ENCODE data around the gene IL1RAPL1. TPM values are rescaled to one million over a fixed set of nuclear protein-coding genes. Genes with fewer than 3 reads are reported as not detected.

Gene IL1RAPL1
- total RNA-seq, 2 experiments from 2014 or later = not detected

GRCh38 chrX:29872831-29873230 is 1285.6 kb downstream of the IL1RAPL1 start:
- no peak overlapping the region for H3K4me3 ChIP-seq (ENCODE audit: low read length)
- ATAC-seq (ENCODE audit: poor library complexity) = no peak
- H3K36me3 Mint-ChIP-seq (ENCODE audit: low read depth) = no peaks in the 10 kb centered on the region
- H3K4me3 Mint-ChIP-seq = no peak overlapping the region
- ChIA-PET POLR2A (no interaction called here), CTCF (no interaction called here)
- no peak overlapping the region for H3K27ac ChIP-seq (ENCODE audit: low read depth in 1 of 2, low read length in 2 of 2)
- H3K27me3 Mint-ChIP-seq = no peaks in the 10 kb centered on the region
- no peaks in the 10 kb centered on the region for H3K4me1 ChIP-seq (ENCODE audit: insufficient read depth, low read length)
- no peaks in the 10 kb centered on the region for H3K9me3 ChIP-seq (ENCODE audit: control insufficient read depth in 1 of 2, insufficient read depth in 1 of 2, low read length in 2 of 2)
- no peaks in the 10 kb centered on the region for H3K4me1 Mint-ChIP-seq (ENCODE audit: low read depth)
- H3K27ac Mint-ChIP-seq = no peak overlapping the region
- no peak for DNase-seq
- H3K9me3 Mint-ChIP-seq = no peaks in the 10 kb centered on the region
- intact Hi-C loops (cut with DNase I, micrococcal nuclease) = no loop called here
- no peaks in the 10 kb centered on the region for H3K27me3 ChIP-seq (ENCODE audit: control insufficient read depth in 1 of 2, insufficient read depth in 2 of 2, low read length in 2 of 2)
- H3K36me3 ChIP-seq (ENCODE audit: insufficient read depth, low read length) = no peaks in the 10 kb centered on the region
- TF ChIP-seq CTCF (IDR thresholded peaks at IDR 0.05) = no peak

- ChIA-PET CTCF (no interaction called here), POLR2A (no interaction called here)
- DNase-seq (no peak), ATAC-seq (ENCODE audit: poor library complexity) (no peak)
- Mint-ChIP-seq H3K4me1 (ENCODE audit: low read depth) (no peaks in the 10 kb centered on the region), H3K4me3 (no peak overlapping the region), H3K9me3 (no peaks in the 10 kb centered on the region), H3K36me3 (ENCODE audit: low read depth) (no peaks in the 10 kb centered on the region), H3K27ac (no peak overlapping the region), H3K27me3 (no peaks in the 10 kb centered on the region)
- H3K9me3 ChIP-seq (ENCODE audit: control insufficient read depth in 1 of 2, insufficient read depth in 1 of 2, low read length in 2 of 2) = no peaks in the 10 kb centered on the region
- no peak for TF ChIP-seq CTCF (IDR thresholded peaks at IDR 0.05)
- H3K4me1 ChIP-seq (ENCODE audit: insufficient read depth, low read length) = no peaks in the 10 kb centered on the region
- no peak overlapping the region for H3K4me3 ChIP-seq (ENCODE audit: low read length)
- no peaks in the 10 kb centered on the region for H3K27me3 ChIP-seq (ENCODE audit: control insufficient read depth in 1 of 2, insufficient read depth in 2 of 2, low read length in 2 of 2)
- no peaks in the 10 kb centered on the region for H3K36me3 ChIP-seq (ENCODE audit: insufficient read depth, low read length)
- no peak overlapping the region for H3K27ac ChIP-seq (ENCODE audit: low read depth in 1 of 2, low read length in 2 of 2)
- intact Hi-C loops (cut with DNase I, micrococcal nuclease) = no loop called here
These were observed 1289.5 kb downstream of the IL1RAPL1 start for GRCh38 chrX:29876733-29877132.

GRCh38 chrX:29880977-29881376 is 1293.7 kb downstream of the IL1RAPL1 start:
- Histone ChIP-seq H3K9me3 (ENCODE audit: control insufficient read depth in 1 of 2, insufficient read depth in 1 of 2, low read length in 2 of 2) (no peaks in the 10 kb centered on the region), H3K4me1 (ENCODE audit: insufficient read depth, low read length) (no peaks in the 10 kb centered on the region), H3K27ac (ENCODE audit: low read depth in 1 of 2, low read length in 2 of 2) (no peak overlapping the region), H3K27me3 (ENCODE audit: control insufficient read depth in 1 of 2, insufficient read depth in 2 of 2, low read length in 2 of 2) (no peaks in the 10 kb centered on the region), H3K4me3 (ENCODE audit: low read length) (no peak overlapping the region), H3K36me3 (ENCODE audit: insufficient read depth, low read length) (no peaks in the 10 kb centered on the region)
- Mint-ChIP-seq H3K27me3 (no peaks in the 10 kb centered on the region), H3K9me3 (peaks cover 3% of the 10 kb centered on the region), H3K4me1 (ENCODE audit: low read depth) (no peaks in the 10 kb centered on the region), H3K27ac (no peak overlapping the region), H3K4me3 (no peak overlapping the region), H3K36me3 (ENCODE audit: low read depth) (no peaks in the 10 kb centered on the region)
- CTCF ChIA-PET = no interaction called here
- no peak for TF ChIP-seq CTCF (IDR thresholded peaks at IDR 0.05)
- no peak for ATAC-seq (ENCODE audit: poor library complexity)
- intact Hi-C loops (cut with DNase I, micrococcal nuclease) = no loop called here
- POLR2A ChIA-PET = no interaction called here
- DNase-seq = no peak

All from CD4-positive, alpha-beta T cell (primary cell).